ENCODE results near the gene TRPV2.

DNA sequence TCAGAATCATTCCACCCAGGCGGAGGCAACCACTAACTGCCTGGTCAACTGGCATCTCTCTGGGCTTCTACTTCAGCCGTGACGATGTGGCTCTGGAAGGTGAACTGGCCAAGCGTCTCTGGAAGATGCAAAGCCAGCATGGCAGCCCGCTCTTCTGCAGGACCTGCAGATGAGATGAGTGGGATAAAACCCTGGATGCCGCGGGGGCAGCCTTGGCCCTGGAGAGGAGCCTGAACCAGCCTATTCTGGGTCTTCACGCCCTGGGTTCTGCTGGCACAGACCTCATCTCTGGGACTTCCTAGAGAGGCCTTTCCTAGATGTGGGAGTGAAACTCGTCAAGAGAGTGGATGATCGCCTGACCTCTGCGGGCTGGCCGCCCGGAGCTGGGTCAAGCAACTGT lies 23.9 kb upstream of the TRPV2 start:
- TF ChIP-seq, protein P1, sequence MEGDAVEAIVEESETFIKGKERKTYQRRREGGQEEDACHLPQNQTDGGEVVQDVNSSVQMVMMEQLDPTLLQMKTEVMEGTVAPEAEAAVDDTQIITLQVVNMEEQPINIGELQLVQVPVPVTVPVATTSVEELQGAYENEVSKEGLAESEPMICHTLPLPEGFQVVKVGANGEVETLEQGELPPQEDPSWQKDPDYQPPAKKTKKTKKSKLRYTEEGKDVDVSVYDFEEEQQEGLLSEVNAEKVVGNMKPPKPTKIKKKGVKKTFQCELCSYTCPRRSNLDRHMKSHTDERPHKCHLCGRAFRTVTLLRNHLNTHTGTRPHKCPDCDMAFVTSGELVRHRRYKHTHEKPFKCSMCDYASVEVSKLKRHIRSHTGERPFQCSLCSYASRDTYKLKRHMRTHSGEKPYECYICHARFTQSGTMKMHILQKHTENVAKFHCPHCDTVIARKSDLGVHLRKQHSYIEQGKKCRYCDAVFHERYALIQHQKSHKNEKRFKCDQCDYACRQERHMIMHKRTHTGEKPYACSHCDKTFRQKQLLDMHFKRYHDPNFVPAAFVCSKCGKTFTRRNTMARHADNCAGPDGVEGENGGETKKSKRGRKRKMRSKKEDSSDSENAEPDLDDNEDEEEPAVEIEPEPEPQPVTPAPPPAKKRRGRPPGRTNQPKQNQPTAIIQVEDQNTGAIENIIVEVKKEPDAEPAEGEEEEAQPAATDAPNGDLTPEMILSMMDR (IDR thresholded peaks at IDR 0.05; ENCODE audit: low read depth, low read length) = no peak
- no peak for TF ChIP-seq POLR2A (IDR thresholded peaks at IDR 0.05; ENCODE audit: extremely low read depth, insufficient read length)
- TF ChIP-seq, protein P2, sequence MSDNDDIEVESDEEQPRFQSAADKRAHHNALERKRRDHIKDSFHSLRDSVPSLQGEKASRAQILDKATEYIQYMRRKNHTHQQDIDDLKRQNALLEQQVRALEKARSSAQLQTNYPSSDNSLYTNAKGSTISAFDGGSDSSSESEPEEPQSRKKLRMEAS (IDR thresholded peaks at IDR 0.05; ENCODE audit: low read depth, low read length) = no peak

Measured in NB4 (cell line).